NCI-H510A treated with DMSO at 0.1 percent for 48 hours (cell line): ENCODE data around the gene GRIK5.
A peak's percentile ranks its signal among the peaks of the same experiment; 100 is the strongest.
"Not testable (repeated sequence)": the region's sequence is repeated elsewhere in the genome, so short reads cannot be mapped to it uniquely, and the experiment has no call there.

Source experiments
- DNase-seq: peaks from one replicate; lab custom pipeline; 2025; lab: John Stamatoyannopoulos, UW

The GRIK5 gene

GRCh38 chr19:42017040-42017439 lies 53.0 kb downstream of the GRIK5 start:
- no peak for DNase-seq

- DNase-seq = not testable (repeated sequence)
These were observed 57.3 kb downstream of the GRIK5 start for GRCh38 chr19:42012747-42013146.

- no peak for DNase-seq
These were observed 59.5 kb downstream of the GRIK5 start for GRCh38 chr19:42010245-42011126.

GRCh38 chr19:42006569-42006968 lies 63.4 kb downstream of the GRIK5 start:
- no peak for DNase-seq

- DNase-seq = no peak
These were observed 64.5 kb downstream of the GRIK5 start for GRCh38 chr19:42005504-42005903.

GRCh38 chr19:42003506-42004294 lies 66.3 kb downstream of the GRIK5 start:
- DNase-seq = no peak

- DNase-seq = no peak
These were observed 70.2 kb downstream of the GRIK5 start for GRCh38 chr19:41999878-42000208.

- DNase-seq = no peak
These were observed 70.7 kb downstream of the GRIK5 start for GRCh38 chr19:41999071-41999877.

GRCh38 chr19:41998246-41999020 lies 71.6 kb downstream of the GRIK5 start:
- peak; percentile 7 for DNase-seq

- no peak for DNase-seq
These were observed 72.2 kb downstream of the GRIK5 start for GRCh38 chr19:41997851-41998229.

- DNase-seq = no peak
These were observed 72.7 kb downstream of the GRIK5 start for GRCh38 chr19:41997121-41997850.

- DNase-seq = no peak
These were observed 73.8 kb downstream of the GRIK5 start for GRCh38 chr19:41995959-41996797.

- no peak for DNase-seq
These were observed 74.7 kb downstream of the GRIK5 start for GRCh38 chr19:41994994-41995958.

- DNase-seq = no peak
These were observed 75.5 kb downstream of the GRIK5 start for GRCh38 chr19:41994521-41994971.

GRCh38 chr19:41993612-41994483 lies 76.2 kb downstream of the GRIK5 start, which contains the start of gene ATP1A3:
Gene ATP1A3, minus strand, starts transcription at chr19:41994230. Its CDS starts 154 bp downstream, at chr19:41994076.
- peak; percentile 73 for DNase-seq

- DNase-seq = not testable (repeated sequence)
These were observed 78.0 kb downstream of the GRIK5 start for GRCh38 chr19:41991925-41992569.

- DNase-seq = no peak
These were observed 79.0 kb downstream of the GRIK5 start for GRCh38 chr19:41991025-41991424.
